Pancreas (tissue), 10 donors: Measurements from ENCODE around the gene MAP3K19. TPM values are rescaled to one million over a fixed set of nuclear protein-coding genes. Genes with fewer than 3 reads are reported as not detected.
A peak's percentile ranks its signal among the peaks of the same experiment; 100 is the strongest.

ENCODE experiments used
- ATAC-seq, 4 donors: fragments of 200-7000 bp; cut with Tn5 transposase; one replicate each; pipeline versions ENCODE4 v1.8.0 to v1.9.1; 2020; ENCODE audit warnings: mild to moderate bottlenecking in 4 of 4, moderate library complexity in 4 of 4
- DNase-seq, 6 donors: peaks; one replicate each; pipeline ENCODE4 v3.0.0-alpha.2; 2020
- FAIRE-seq: peaks from 2 replicates; lab custom pipeline; 2012; peaks lifted over from hg19 to GRCh38; lab: Jason Lieb, UNC
- H3K27ac ChIP-seq, 4 donors: fragments of 200-600 bp; sonication (generic); 1 replicate in 3 of 4; 2 replicates in 1 of 4; pipeline versions ENCODE4 v1.5.0 to v1.8.0; 2020
- H3K27me3 ChIP-seq, 4 donors: fragments of 200-600 bp; one replicate each; pipeline ENCODE4 v1.8.0; 2021
- H3K36me3 ChIP-seq, 3 donors: fragments of 200-600 bp; sonication (generic) in 1 of 3; one replicate each; pipeline versions ENCODE4 v1.5.0 to v1.8.0; 2020 to 2021
- H3K4me1 ChIP-seq, 3 donors: fragments of 200-600 bp; one replicate each; pipeline ENCODE4 v1.8.0; 2021
- H3K4me3 ChIP-seq, 4 donors: fragments of 200-600 bp; sonication (generic) in 2 of 4; one replicate each; pipeline versions ENCODE4 v1.5.0 to v1.8.0; 2020 to 2021
- H3K9me3 ChIP-seq, 4 donors: fragments of 200-600 bp; one replicate each; pipeline ENCODE4 v1.8.0; 2021
- CTCF ChIP-seq, 4 donors: fragments of 200-600 bp; sonication (generic) in 3 of 4; IDR thresholded peaks; one replicate each; pipeline versions ENCODE4 v1.5.0 to v1.8.0; 2021; ENCODE audit warnings: antibody characterized with exemption in 4 of 4
- WGBS, 2 donors: extraction: QIAGEN DNeasy Blood & Tissue Kit; methylation state at CpG; one replicate each; pipeline ENCODE4 v1.1.7; 2013; 5-methylcytosine and 5-hydroxymethylcytosine counted together
- intact Hi-C, 3 donors: fragments of 100-400 bp; cut with DNase I; formaldehyde crosslinking; loops; one replicate each; pipeline versions ENCODE4 v1.11.1 to v1.14.2; 2022
- polyA plus RNA-seq, 2 donors: library from polyadenylated mRNA; stranded (reverse); fragments of 200-250 nt; gene quantifications; one replicate each; pipeline ENCODE4 v1.2.3, GENCODE V29; 2013
- total RNA-seq, 6 donors: library from RNA; stranded (reverse); fragmentation: NEBNext Ultra II Directional in 4 of 6; extraction: Animal tissue kit (Norgen Biotek cat#: 25700) in 4 of 6; gene quantifications; one replicate each; pipeline versions ENCODE4 v1.2.1 to v1.2.4, GENCODE V29; 2021 to 2023
- donor health status: healthy with polysubstance abuse.
- donor health status: DM: no; HTN: no; CAD: no; lungs with moderate emphysema.
- donor health status: DM: no; HTN: no; CAD: no.
- donor health status: control.
- donor health status: control.
- donor health status: Bipolar disorder and iron deficiency.
- donor health status: DM: yes; HTN: yes; CAD: no.
- donor health status: DM: no; HTN: no; CAD: no.
- donor health status: DM: no; HTN: no; CAD: no.
- donor health status: DM: yes; HTN: yes; CAD: no.

The MAP3K19 gene
- total and polyA plus RNA-seq, 8 donors: not detected

GRCh38 chr2:135004005-135004746 is 43.1 kb downstream of the MAP3K19 start:
- peak; percentile 42 to 87 (median 84) for TF ChIP-seq CTCF (IDR thresholded peaks at IDR 0.05)
- Histone ChIP-seq H3K36me3 (no peaks in the 10 kb centered on the region), H3K27me3 (no peaks in the 10 kb centered on the region), H3K4me3 (no peak overlapping the region), H3K9me3 (no peaks in the 10 kb centered on the region), H3K27ac (no peak overlapping the region), H3K4me1 (no peaks in the 10 kb centered on the region)
- ATAC-seq: peak; percentile 99 to 100 (median 100)
- WGBS, 2 donors: 9 to 10% methylated on average over 17 of the region's 17 CpGs
- intact Hi-C loops: loop anchor here in 1 of 3 donors (10.0 kb wide), 1 partner anchor 711 kb away; no protein-coding TSS in a partner anchor
- FAIRE-seq: no peak
- peak; percentile 47 to 87 (median 72) for DNase-seq

- Histone ChIP-seq H3K27me3 (no peaks in the 10 kb centered on the region), H3K9me3 (no peaks in the 10 kb centered on the region), H3K4me1 (no peaks in the 10 kb centered on the region), H3K36me3 (no peaks in the 10 kb centered on the region), H3K27ac (no peak overlapping the region), H3K4me3 (no peak overlapping the region)
- FAIRE-seq: no peak
- intact Hi-C loops: loop anchor here in 1 of 3 donors (10.0 kb wide), 1 partner anchor 712 kb away; no protein-coding TSS in a partner anchor
- TF ChIP-seq CTCF (IDR thresholded peaks at IDR 0.05): no peak
- 80 to 86% methylated on average over 4 of the region's 4 CpGs for WGBS, 2 donors
- DNase-seq: no peak
- no peak for ATAC-seq
Observed at GRCh38 chr2:135002836-135003235, 44.4 kb downstream of the MAP3K19 start.

- no peak for FAIRE-seq
- no peak for ATAC-seq
- TF ChIP-seq CTCF (IDR thresholded peaks at IDR 0.05): no peak
- intact Hi-C loops: no loop called here
- Histone ChIP-seq H3K4me3 (no peak overlapping the region), H3K36me3 (no peaks in the 10 kb centered on the region), H3K9me3 (no peaks in the 10 kb centered on the region), H3K4me1 (no peaks in the 10 kb centered on the region), H3K27ac (no peak overlapping the region), H3K27me3 (no peaks in the 10 kb centered on the region)
- WGBS, 2 donors: 81 to 88% methylated on average over 2 of the region's 2 CpGs
- no peak for DNase-seq
Observed at GRCh38 chr2:134999521-134999920, 47.7 kb downstream of the MAP3K19 start.

- H3K9me3 ChIP-seq: no peaks in the 10 kb centered on the region
- no peaks in the 10 kb centered on the region for H3K4me1 ChIP-seq
- H3K27ac ChIP-seq: no peak overlapping the region
- WGBS, 2 donors: 11 to 19% methylated on average over 3 of the region's 3 CpGs
- no peaks in the 10 kb centered on the region for H3K36me3 ChIP-seq
- DNase-seq (no peak), FAIRE-seq (peak; percentile 60), ATAC-seq (peak; percentile 53 to 87 (median 81))
- H3K4me3 ChIP-seq: no peak overlapping the region
- no peaks in the 10 kb centered on the region for H3K27me3 ChIP-seq
- intact Hi-C loops: loop anchor here in 1 of 3 donors (10.0 kb wide), 1 partner anchor 726 kb away; no protein-coding TSS in a partner anchor
- TF ChIP-seq CTCF (IDR thresholded peaks at IDR 0.05): peak in 1 of 4 donors; percentile 36
Observed at GRCh38 chr2:134988994-134989605, 58.1 kb downstream of the MAP3K19 start.
